WTC11 (cell line): ENCODE data around the gene PTPRU.

Experiments
- ESRRA ChIP-seq: sonication (generic); formaldehyde crosslinking; IDR thresholded peaks from 2 replicates; pipeline ENCODE4 v1.8.1; 2022; ENCODE audit warnings: mild to moderate bottlenecking, missing genetic modification reagents, borderline replicate concordance
- FOXJ3 ChIP-seq: sonication (generic); formaldehyde crosslinking; IDR thresholded peaks from 2 replicates; pipeline ENCODE4 v1.9.0; 2021; ENCODE audit warnings: missing genetic modification reagents, mild to moderate bottlenecking, borderline replicate concordance
- HMGA2 ChIP-seq: fragments of 250-450 bp; sonication (Bioruptor Pico); IDR thresholded peaks from 2 replicates; pipeline ENCODE4 v1.4.0; 2021; ENCODE audit warnings: mild to moderate bottlenecking, moderate library complexity
- JUN ChIP-seq: sonication (generic); formaldehyde crosslinking; IDR thresholded peaks from 2 replicates; pipeline ENCODE4 v1.8.0; 2023; ENCODE audit warnings: mild to moderate bottlenecking, missing genetic modification reagents
- NR3C1 ChIP-seq: sonication (generic); formaldehyde crosslinking; conservative IDR thresholded peaks from 2 replicates; pipeline ENCODE4 v1.8.1; 2023; ENCODE audit warnings: low read depth, mild to moderate bottlenecking, missing genetic modification reagents
- RORB ChIP-seq: fragments of 250-450 bp; sonication (Bioruptor Pico); IDR thresholded peaks from 2 replicates; pipeline ENCODE4 v1.9.0; 2021; ENCODE audit warnings: mild to moderate bottlenecking
- TEAD4 ChIP-seq: sonication (generic); formaldehyde crosslinking; IDR thresholded peaks from 2 replicates; pipeline ENCODE4 v1.8.0; 2022; ENCODE audit warnings: mild to moderate bottlenecking, missing genetic modification reagents
- TF ChIP-seq, protein P1 (sequence below): fragments of 200-600 bp; IDR thresholded peaks from 2 replicates; pipeline ENCODE4 v1.8.0; 2022; ENCODE audit warnings: antibody characterized with exemption
- TF ChIP-seq, protein P2 (sequence below): sonication (generic); formaldehyde crosslinking; conservative IDR thresholded peaks from 2 replicates; pipeline ENCODE4 v1.8.1; 2022; ENCODE audit warnings: mild to moderate bottlenecking, missing genetic modification reagents
- TF ChIP-seq, protein P3 (sequence below): sonication (generic); formaldehyde crosslinking; IDR thresholded peaks from 2 replicates; pipeline ENCODE4 v1.8.0; 2023; ENCODE audit warnings: missing genetic modification reagents, mild to moderate bottlenecking, borderline replicate concordance
- TF ChIP-seq, protein P4 (sequence below): sonication (generic); formaldehyde crosslinking; IDR thresholded peaks from 2 replicates; pipeline ENCODE4 v1.8.0; 2022; ENCODE audit warnings: mild to moderate bottlenecking, missing genetic modification reagents

DNA sequence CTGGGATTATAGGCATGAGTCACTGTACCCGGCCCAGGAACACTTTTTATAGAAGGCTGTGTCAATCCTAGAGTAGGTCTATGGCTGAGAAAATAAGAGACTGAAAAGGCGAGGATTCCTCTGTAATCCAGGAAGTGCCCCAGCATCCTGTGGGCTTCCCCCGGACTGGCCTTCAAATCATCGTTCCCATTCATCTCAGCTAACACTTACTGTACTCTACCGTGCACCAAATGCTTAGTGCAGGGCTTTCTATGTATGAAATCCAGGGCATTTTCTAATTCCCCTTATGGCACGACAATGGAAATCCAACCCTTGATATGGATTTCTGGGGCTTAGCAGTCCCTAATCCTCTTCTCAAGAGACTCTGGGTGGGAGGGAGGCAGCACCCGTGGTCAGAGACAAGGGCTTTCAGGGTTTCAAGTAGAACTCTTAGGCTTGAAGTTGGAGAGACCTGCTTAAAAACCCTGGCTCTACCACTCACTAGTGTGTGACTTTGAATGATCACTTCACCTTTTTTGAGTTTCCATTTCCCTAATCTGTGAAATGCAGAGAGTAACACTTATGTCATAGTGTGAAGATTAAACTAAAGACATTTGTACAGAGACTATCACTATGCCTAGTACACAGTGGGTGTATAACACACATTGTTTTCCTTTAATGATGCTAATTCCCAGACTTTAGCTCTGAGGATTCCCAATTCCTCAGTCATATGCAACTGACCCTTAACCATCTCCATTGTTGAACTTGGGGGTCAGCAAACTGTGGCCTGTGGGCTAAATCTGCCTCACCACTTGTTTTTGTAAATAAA is 25.8 kb upstream of the PTPRU start:
- TF ChIP-seq, protein P1, sequence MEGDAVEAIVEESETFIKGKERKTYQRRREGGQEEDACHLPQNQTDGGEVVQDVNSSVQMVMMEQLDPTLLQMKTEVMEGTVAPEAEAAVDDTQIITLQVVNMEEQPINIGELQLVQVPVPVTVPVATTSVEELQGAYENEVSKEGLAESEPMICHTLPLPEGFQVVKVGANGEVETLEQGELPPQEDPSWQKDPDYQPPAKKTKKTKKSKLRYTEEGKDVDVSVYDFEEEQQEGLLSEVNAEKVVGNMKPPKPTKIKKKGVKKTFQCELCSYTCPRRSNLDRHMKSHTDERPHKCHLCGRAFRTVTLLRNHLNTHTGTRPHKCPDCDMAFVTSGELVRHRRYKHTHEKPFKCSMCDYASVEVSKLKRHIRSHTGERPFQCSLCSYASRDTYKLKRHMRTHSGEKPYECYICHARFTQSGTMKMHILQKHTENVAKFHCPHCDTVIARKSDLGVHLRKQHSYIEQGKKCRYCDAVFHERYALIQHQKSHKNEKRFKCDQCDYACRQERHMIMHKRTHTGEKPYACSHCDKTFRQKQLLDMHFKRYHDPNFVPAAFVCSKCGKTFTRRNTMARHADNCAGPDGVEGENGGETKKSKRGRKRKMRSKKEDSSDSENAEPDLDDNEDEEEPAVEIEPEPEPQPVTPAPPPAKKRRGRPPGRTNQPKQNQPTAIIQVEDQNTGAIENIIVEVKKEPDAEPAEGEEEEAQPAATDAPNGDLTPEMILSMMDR, result no peak
- TF ChIP-seq, protein P2, sequence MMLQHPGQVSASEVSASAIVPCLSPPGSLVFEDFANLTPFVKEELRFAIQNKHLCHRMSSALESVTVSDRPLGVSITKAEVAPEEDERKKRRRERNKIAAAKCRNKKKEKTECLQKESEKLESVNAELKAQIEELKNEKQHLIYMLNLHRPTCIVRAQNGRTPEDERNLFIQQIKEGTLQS (CRISPR knock-in tag), result no peak
- no peak for TF ChIP-seq TEAD4 (CRISPR knock-in tag)
- TF ChIP-seq, protein P3, sequence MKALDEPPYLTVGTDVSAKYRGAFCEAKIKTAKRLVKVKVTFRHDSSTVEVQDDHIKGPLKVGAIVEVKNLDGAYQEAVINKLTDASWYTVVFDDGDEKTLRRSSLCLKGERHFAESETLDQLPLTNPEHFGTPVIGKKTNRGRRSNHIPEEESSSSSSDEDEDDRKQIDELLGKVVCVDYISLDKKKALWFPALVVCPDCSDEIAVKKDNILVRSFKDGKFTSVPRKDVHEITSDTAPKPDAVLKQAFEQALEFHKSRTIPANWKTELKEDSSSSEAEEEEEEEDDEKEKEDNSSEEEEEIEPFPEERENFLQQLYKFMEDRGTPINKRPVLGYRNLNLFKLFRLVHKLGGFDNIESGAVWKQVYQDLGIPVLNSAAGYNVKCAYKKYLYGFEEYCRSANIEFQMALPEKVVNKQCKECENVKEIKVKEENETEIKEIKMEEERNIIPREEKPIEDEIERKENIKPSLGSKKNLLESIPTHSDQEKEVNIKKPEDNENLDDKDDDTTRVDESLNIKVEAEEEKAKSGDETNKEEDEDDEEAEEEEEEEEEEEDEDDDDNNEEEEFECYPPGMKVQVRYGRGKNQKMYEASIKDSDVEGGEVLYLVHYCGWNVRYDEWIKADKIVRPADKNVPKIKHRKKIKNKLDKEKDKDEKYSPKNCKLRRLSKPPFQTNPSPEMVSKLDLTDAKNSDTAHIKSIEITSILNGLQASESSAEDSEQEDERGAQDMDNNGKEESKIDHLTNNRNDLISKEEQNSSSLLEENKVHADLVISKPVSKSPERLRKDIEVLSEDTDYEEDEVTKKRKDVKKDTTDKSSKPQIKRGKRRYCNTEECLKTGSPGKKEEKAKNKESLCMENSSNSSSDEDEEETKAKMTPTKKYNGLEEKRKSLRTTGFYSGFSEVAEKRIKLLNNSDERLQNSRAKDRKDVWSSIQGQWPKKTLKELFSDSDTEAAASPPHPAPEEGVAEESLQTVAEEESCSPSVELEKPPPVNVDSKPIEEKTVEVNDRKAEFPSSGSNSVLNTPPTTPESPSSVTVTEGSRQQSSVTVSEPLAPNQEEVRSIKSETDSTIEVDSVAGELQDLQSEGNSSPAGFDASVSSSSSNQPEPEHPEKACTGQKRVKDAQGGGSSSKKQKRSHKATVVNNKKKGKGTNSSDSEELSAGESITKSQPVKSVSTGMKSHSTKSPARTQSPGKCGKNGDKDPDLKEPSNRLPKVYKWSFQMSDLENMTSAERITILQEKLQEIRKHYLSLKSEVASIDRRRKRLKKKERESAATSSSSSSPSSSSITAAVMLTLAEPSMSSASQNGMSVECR (CRISPR knock-in tag), result no peak
- no peak for TF ChIP-seq HMGA2 (CRISPR knock-in tag)
- no peak for TF ChIP-seq ESRRA (CRISPR knock-in tag)
- no peak for TF ChIP-seq NR3C1 (CRISPR knock-in tag)
- TF ChIP-seq RORB, result no peak
- TF ChIP-seq JUN (CRISPR knock-in tag), result no peak
- TF ChIP-seq, protein P4, sequence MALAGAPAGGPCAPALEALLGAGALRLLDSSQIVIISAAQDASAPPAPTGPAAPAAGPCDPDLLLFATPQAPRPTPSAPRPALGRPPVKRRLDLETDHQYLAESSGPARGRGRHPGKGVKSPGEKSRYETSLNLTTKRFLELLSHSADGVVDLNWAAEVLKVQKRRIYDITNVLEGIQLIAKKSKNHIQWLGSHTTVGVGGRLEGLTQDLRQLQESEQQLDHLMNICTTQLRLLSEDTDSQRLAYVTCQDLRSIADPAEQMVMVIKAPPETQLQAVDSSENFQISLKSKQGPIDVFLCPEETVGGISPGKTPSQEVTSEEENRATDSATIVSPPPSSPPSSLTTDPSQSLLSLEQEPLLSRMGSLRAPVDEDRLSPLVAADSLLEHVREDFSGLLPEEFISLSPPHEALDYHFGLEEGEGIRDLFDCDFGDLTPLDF (CRISPR knock-in tag), result no peak
- no peak for TF ChIP-seq FOXJ3
